K562 (cell line): ENCODE results near the gene VSTM2B. TPM values are rescaled to one million over a fixed set of nuclear protein-coding genes. Genes with fewer than 3 reads are reported as not detected.
A peak's percentile ranks its signal among the peaks of the same experiment; 100 is the strongest.

Source experiments
- ATAC-seq: fragments of 200-7000 bp; cut with Tn5 transposase; 3 replicates; pipeline ENCODE4 v1.9.1; 2020; ENCODE audit warnings: moderate library complexity
- BruUV-seq: library from RNA; stranded (reverse); fragments of 400-500 nt; replicated peaks from 2 replicates; lab custom pipeline; 2021; lab: Mats Ljungman, UMichigan
- CTCF ChIA-PET: fragments of 300-600 bp; formaldehyde crosslinking; extraction: SDS; loops from one replicate; lab custom pipeline; 2021; ENCODE audit warnings: low intra/inter-chr PET ratio; lab: Yijun Ruan, JAX
- POLR2A ChIA-PET: fragments of 300-600, 350-650 bp; sonication (Branson Sonifier 250); formaldehyde crosslinking; extraction: SDS; loops from one replicate; lab custom pipeline; 2021; ENCODE audit warnings: antibody characterized with exemption, inconsistent platforms; lab: Yijun Ruan, JAX
- DNase-seq, 4 experiments: peaks; one replicate each; pipeline versions ENCODE4 v3.0.0 to v3.0.0-alpha.2; 2011 to 2018; ENCODE audit warnings: low spot score in 3 of 4, mixed read lengths in 3 of 4; ENCODE audit errors: extremely low read depth in 1 of 4
- FAIRE-seq: peaks from 2 replicates; lab custom pipeline; 2011; peaks lifted over from hg19 to GRCh38; lab: Jason Lieb, UNC
- H2AFZ ChIP-seq: 2 replicates; pipeline ENCODE4 v1.6.0; 2011; ENCODE audit warnings: low read depth, low read length, control low read depth, inconsistent platforms
- H3K27ac ChIP-seq: fragments of 200-600 bp; 3 replicates; pipeline ENCODE4 v1.8.0; 2011; ENCODE audit warnings: low read depth, mild to moderate bottlenecking, control low read depth, inconsistent platforms, low read length, moderate library complexity, mixed read lengths; ENCODE audit errors: extremely low read depth
- H3K27me3 ChIP-seq, 2 experiments: fragments of 300-600 bp in 1 of 2; 2 replicates in 1 of 2; 3 replicates in 1 of 2; pipeline versions ENCODE4 v1.6.0 to v1.8.0; 2011; ENCODE audit warnings: inconsistent platforms in 2 of 2, low read length in 2 of 2, mild to moderate bottlenecking in 1 of 2, mixed read lengths in 1 of 2, moderate library complexity in 1 of 2; ENCODE audit not compliant: control insufficient read depth in 2 of 2, insufficient read depth in 2 of 2
- H3K36me3 ChIP-seq: fragments of 300-600 bp; 3 replicates; pipeline ENCODE4 v1.8.0; 2011; ENCODE audit warnings: mild to moderate bottlenecking, low read length, inconsistent platforms; ENCODE audit not compliant: control insufficient read depth, insufficient read depth
- H3K4me1 ChIP-seq, 2 experiments: fragments of 200-600 bp in 1 of 2; replicated peaks in 1 of 2; 2 replicates in 1 of 2; 3 replicates in 1 of 2; pipeline versions ENCODE4 v1.5.1 to v1.8.0; 2011; ENCODE audit warnings: inconsistent platforms in 2 of 2, low read length in 2 of 2, mild to moderate bottlenecking in 1 of 2, mixed read lengths in 1 of 2, moderate library complexity in 1 of 2; ENCODE audit not compliant: control insufficient read depth in 2 of 2, insufficient read depth in 2 of 2
- H3K4me2 ChIP-seq: 2 replicates; pipeline ENCODE4 v1.6.1; 2011; ENCODE audit warnings: low read length, control low read depth, inconsistent platforms, mixed read lengths; ENCODE audit not compliant: insufficient read depth
- H3K4me3 ChIP-seq: fragments of 200-600 bp; sonication (generic), shearing (Covaris generic); 2 replicates; pipeline ENCODE4 v1.5.1; 2016; ENCODE audit warnings: control low read depth, inconsistent platforms
- H3K79me2 ChIP-seq: fragments of 200-600 bp; 3 replicates; pipeline ENCODE4 v1.8.0; 2011; ENCODE audit warnings: low read length, inconsistent platforms; ENCODE audit not compliant: control insufficient read depth, insufficient read depth
- H3K9ac ChIP-seq, 2 experiments: 2 replicates each; pipeline versions ENCODE4 v1.6.0 to v1.6.1; 2011; ENCODE audit warnings: low read depth in 2 of 2, low read length in 2 of 2, control low read depth in 1 of 2, inconsistent platforms in 1 of 2, mild to moderate bottlenecking in 1 of 2, mixed read lengths in 1 of 2; ENCODE audit not compliant: insufficient read depth in 1 of 2
- H3K9me1 ChIP-seq: one replicate; pipeline ENCODE4 v1.6.0; 2011; ENCODE audit warnings: inconsistent platforms, mild to moderate bottlenecking, low read length, moderate library complexity; ENCODE audit not compliant: control insufficient read depth, insufficient read depth
- H3K9me3 ChIP-seq: replicated peaks from 2 replicates; pipeline ENCODE4 v1.5.1; 2011; ENCODE audit warnings: low read depth, low read length, inconsistent platforms; ENCODE audit not compliant: control insufficient read depth, insufficient read depth
- H4K20me1 ChIP-seq: replicated peaks from 2 replicates; pipeline ENCODE4 v1.6.1; 2011; ENCODE audit warnings: low read length, inconsistent platforms, mixed read lengths; ENCODE audit not compliant: control insufficient read depth, insufficient read depth
- MECOM ChIP-seq: fragments of 250-450 bp; sonication (Bioruptor Pico); IDR thresholded peaks from 2 replicates; pipeline ENCODE4 v1.8.0; 2022; ENCODE audit warnings: inconsistent platforms
- NFE2 ChIP-seq: IDR thresholded peaks from 2 replicates; pipeline ENCODE4 v1.6.1; 2014; ENCODE audit warnings: antibody characterized with exemption, low read depth
- PCBP1 ChIP-seq: fragments of 200-400 bp; formaldehyde crosslinking; IDR thresholded peaks from 2 replicates; pipeline ENCODE4 v1.6.1; 2018; ENCODE audit warnings: mild to moderate bottlenecking, low read depth, low read length; ENCODE audit not compliant: poor library complexity, severe bottlenecking
- STAT5A ChIP-seq: IDR thresholded peaks from 2 replicates; pipeline ENCODE4 v1.6.1; 2012; ENCODE audit warnings: low read length, inconsistent platforms, borderline replicate concordance
- WGBS: fragments of 100-300 bp; shearing (Covaris generic); methylation state at CpG from one replicate; pipeline ENCODE4 v1.1.6; 2016; ENCODE audit warnings: low coverage, mixed read lengths; ENCODE audit not compliant: insufficient coverage; ENCODE audit errors: missing lambda C conversion rate; 5-methylcytosine and 5-hydroxymethylcytosine counted together
- in situ Hi-C: fragments of 300-500 bp; cut with MboI; formaldehyde crosslinking; loops from 4 replicates; pipeline ENCODE4 v1.15.0; 2018; ENCODE audit warnings: inconsistent platforms, mixed read lengths
- intact Hi-C: fragments of 100-400 bp; cut with micrococcal nuclease; formaldehyde crosslinking; loops from 2 replicates; pipeline ENCODE4 v1.14.2; 2022
- polyA plus RNA-seq, 8 experiments: library from polyadenylated mRNA; depleted of rRNA in 4 of 8; stranded (reverse) in 5 of 8; unstranded in 3 of 8; fragments of >200 nt; fragmentation: Nextera tagmentation in 2 of 8; fragmentation: Illumina TruSeq in 1 of 8; extraction: Ambion mirVana in 2 of 8; extraction: Trizol in 1 of 8; gene quantifications; 2 replicates each; pipeline versions ENCODE4 v1.2.1 to v1.2.3, GENCODE V29; 2011 to 2014; ENCODE audit warnings: inconsistent platforms in 1 of 8, missing spikeins in 1 of 8
- total RNA-seq, 7 experiments: library from RNA; depleted of rRNA in 6 of 7; stranded (reverse); fragments of >200 nt in 6 of 7; fragmentation: Illumina TruSeq in 2 of 7; extraction: Trizol in 2 of 7; gene quantifications; 2 replicates each; pipeline versions ENCODE4 v1.2.1 to v1.2.3, GENCODE V29; 2011 to 2021; ENCODE audit warnings: low replicate concordance in 1 of 7
- TF ChIP-seq, protein P1 (sequence below): fragments of 250-450 bp; sonication (Bioruptor Pico); IDR thresholded peaks from 2 replicates; pipeline ENCODE4 v1.5.0; 2021; ENCODE audit warnings: mild to moderate bottlenecking, moderate library complexity

Gene VSTM2B
- total and polyA plus RNA-seq, 9 of the 15 experiments (the other 6 are each of a cell fraction or from before 2014, with no cell fraction given), result not detected

DNA sequence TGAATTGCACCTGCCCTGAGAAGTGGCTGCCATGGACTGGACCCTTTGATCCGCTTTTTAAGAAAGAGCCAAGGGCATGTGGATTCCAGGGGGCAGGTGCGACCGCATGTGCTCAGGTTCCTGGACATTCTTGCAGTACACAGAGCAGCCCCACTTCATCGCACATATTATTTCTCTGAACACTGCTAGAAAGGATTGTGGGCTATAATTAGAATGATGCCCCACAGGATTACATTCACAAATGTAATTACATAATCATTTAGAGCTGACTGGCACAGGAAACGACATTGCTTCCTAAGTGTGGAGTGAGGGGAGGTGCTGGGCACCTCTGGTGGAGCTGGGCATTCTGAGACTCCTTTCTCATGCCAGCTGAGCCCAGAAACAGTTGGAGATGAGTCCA, 37.5 kb upstream of the VSTM2B start (continued):
- TF ChIP-seq, protein P1, sequence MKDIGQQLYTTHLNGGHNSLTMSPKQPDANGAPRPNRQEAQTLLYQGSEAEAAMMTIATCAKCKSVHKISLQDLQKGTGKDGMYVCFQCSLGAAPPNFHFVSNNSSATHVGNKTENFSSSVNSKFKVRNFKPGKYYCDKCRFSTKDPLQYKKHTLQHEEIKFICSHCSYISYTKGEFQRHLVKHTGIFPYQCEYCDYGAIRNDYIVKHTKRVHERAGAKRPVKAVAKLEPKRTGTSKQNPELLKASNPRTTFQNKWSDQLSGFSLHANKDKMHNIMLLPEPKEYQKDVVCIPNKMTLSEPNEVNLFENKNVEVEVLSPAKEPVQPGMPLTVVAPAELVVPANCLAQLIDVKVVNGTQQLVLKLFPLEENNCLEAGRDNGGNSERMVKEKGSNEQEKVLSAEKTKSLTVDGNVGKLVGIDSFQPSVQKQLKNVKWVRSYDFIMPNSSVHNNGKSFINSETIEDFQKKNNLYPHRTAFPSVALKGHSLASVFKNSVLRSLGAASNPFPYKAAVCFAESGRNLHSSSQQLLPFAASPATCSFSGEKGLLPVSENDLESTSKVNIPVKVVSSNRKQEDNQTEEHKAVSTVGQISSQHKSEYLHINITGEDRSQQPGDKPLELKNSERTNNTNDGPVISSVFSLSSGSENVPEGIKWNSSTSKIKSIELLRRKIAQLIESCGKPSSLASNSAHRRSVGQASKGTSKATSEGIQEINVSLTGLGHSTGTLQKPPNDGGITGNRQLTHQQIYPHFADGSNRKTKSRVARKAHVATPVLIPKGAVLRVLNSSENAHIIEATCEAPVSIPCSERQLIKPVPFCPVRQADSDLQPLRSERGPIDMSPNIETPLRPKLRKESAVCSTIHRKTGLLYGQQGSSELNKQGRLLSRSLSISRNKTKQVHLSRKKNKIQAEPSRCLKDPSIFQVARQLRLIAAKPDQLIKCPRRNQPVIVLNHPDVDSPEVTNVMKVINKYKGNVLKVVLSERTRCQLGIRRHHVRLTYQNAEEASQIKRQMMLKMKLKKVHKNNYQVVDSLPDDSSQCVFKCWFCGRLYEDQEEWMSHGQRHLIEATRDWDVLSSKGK (CRISPR knock-in tag), result no peak

DNA sequence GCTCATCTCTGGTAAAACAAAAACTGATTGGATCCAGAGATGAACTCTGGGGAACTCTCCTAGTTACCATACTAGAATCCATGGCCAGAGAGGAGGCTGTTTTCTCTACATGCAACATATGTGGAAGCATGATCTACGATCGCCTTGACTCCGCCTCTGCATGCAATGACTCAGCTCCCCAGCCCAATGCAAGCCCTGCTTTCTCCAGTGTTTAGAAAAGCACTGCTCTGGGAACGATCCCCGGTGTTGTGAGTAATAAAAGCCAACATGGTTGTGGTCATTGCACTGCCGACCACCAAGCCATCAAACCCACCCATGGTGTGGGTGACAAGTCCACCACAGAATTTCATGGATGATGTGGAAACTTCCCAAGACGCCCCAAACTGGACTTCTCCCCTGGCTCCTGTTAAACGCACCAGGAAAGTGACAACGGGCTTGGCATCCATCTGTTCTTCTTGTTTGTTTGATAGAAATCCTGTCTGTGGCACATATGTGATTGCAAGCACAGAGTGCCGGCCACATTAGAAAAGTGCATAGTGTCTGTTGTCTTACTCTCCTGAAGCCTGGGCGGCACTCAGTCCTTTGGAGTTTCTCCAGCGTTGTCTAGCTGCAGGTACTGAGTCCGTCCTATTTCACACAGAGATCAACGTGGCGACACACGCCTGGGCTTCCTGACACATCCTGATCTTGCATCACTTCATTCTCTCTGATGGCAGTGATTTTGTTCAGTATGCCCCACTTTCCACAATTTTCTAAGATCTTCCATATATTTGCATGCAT, 36.4 kb upstream of the VSTM2B start:
- POLR2A ChIA-PET, result interaction anchor here (0.5 to 1.2 kb wide), 4 partner anchors 14 to 511 kb away, joined by 3 to 4 read pairs (median 3); no protein-coding TSS in a partner anchor
- H3K9me3 ChIP-seq, result no peaks in the 10 kb centered on the region
- no peaks in the 10 kb centered on the region for H3K4me1 ChIP-seq
- TF ChIP-seq PCBP1 (no peak), MECOM (no peak), NFE2 (peak; percentile 33), STAT5A (no peak)
- no peak overlapping the region for H3K27ac ChIP-seq
- H3K4me3 ChIP-seq, result no peak overlapping the region
- H2AFZ ChIP-seq, result no peak overlapping the region
- ATAC-seq (no peak), DNase-seq (no peak), FAIRE-seq (no peak)
- CTCF ChIA-PET, result interaction anchor here (0.5 kb wide), 1 partner anchor 311 kb away, joined by 3 read pairs; no protein-coding TSS in a partner anchor
- in situ Hi-C loops (no loop called here), intact Hi-C loops (no loop called here)
- H3K9me1 ChIP-seq, result no peaks in the 10 kb centered on the region
- peaks cover 0 to 27% of the 10 kb centered on the region in 2 experiments; a peak in 1 of 5 replicates for H3K27me3 ChIP-seq
- no peak overlapping the region for H3K4me2 ChIP-seq
- under 1% methylated on average over 16 of the region's 16 CpGs for WGBS
- H3K79me2 ChIP-seq, result no peaks in the 10 kb centered on the region
- H3K9ac ChIP-seq, result no peak overlapping the region
- no TSS peak for BruUV-seq
- H3K36me3 ChIP-seq, result no peaks in the 10 kb centered on the region
- no peaks in the 10 kb centered on the region for H4K20me1 ChIP-seq
